Thoracic aorta (tissue), 2 donors: ENCODE data around the gene CPA1. TPM values are rescaled to one million over a fixed set of nuclear protein-coding genes. Genes with fewer than 3 reads are reported as not detected.

Experiments
- ATAC-seq: fragments of 150-250 bp; one replicate; pipeline ENCODE4 v1.8.0; 2017; ENCODE audit warnings: low read depth; ENCODE audit not compliant: insufficient number of reproducible peaks, low FRiP score
- DNase-seq: peaks from one replicate; pipeline ENCODE4 v3.0.0-alpha.2; 2020; ENCODE audit warnings: low spot score
- H3K27ac ChIP-seq, 2 donors: fragments of 200-600 bp; sonication (generic); 1 replicate in 1 of 2; 2 replicates in 1 of 2; pipeline ENCODE4 v1.5.1; 2016; ENCODE audit warnings: mild to moderate bottlenecking in 2 of 2, moderate library complexity in 2 of 2
- H3K27me3 ChIP-seq: fragments of 200-600 bp; sonication (generic); replicated peaks from 2 replicates; pipeline ENCODE4 v1.6.0; 2016; ENCODE audit warnings: mild to moderate bottlenecking; ENCODE audit not compliant: insufficient read depth
- H3K36me3 ChIP-seq: fragments of 200-600 bp; sonication (generic); one replicate; pipeline ENCODE4 v1.5.1; 2016
- H3K4me1 ChIP-seq, 2 donors: fragments of 200-600 bp; sonication (generic); 1 replicate in 1 of 2; 2 replicates in 1 of 2; pipeline versions ENCODE4 v1.5.1 to v1.6.0; 2016; ENCODE audit warnings: low read depth in 2 of 2, mild to moderate bottlenecking in 1 of 2; ENCODE audit not compliant: control insufficient read depth in 1 of 2
- H3K4me3 ChIP-seq: fragments of 200-600 bp; sonication (generic); 2 replicates; pipeline ENCODE4 v1.5.1; 2016; ENCODE audit warnings: mild to moderate bottlenecking
- H3K9me3 ChIP-seq: fragments of 200-600 bp; sonication (generic); 2 replicates; pipeline ENCODE4 v1.5.1; 2016
- total RNA-seq, 2 donors: library from RNA; depleted of rRNA; stranded (reverse); fragments of >200 nt; gene quantifications; one replicate each; pipeline versions ENCODE4 v1.1.0 to v1.2.3, GENCODE V29; 2016
- TF ChIP-seq, protein P1 (sequence below): fragments of 200-600 bp; sonication (generic); IDR thresholded peaks from one replicate; pipeline ENCODE4 v1.5.1; 2019; ENCODE audit warnings: antibody characterized with exemption

CPA1 gene
- total RNA-seq, 2 donors from 2014 or later, result 1.8 to 4.1 TPM

DNA sequence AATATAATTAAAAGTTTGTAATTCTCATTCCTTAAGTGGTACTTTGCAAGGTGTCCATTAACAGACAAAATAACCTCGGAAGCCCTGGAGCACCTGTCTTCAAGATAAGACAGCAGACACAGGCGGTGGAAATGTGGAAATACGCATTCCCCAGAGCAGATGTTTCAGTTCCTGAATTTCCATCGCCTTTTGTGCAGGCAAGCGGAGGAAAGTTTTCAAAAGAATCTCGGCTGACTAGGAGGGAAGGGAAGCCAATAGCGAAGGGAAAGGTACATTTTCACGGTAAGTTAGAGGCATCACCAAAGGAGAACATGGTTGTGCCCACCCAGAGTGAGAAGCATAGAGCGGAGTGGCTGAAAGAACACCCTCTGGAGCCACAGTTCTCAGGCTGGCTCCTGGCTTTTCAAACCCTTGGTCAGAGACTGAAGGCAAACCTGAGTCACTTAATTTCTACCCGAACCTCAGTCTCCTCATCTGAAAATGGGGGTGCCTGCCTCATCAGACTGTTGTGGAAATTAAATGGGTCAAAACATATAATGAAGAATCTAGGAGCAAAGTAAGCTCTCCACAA lies 13.6 kb downstream of the CPA1 start:
- no peak overlapping the region for H3K27ac ChIP-seq
- TF ChIP-seq, protein P1, sequence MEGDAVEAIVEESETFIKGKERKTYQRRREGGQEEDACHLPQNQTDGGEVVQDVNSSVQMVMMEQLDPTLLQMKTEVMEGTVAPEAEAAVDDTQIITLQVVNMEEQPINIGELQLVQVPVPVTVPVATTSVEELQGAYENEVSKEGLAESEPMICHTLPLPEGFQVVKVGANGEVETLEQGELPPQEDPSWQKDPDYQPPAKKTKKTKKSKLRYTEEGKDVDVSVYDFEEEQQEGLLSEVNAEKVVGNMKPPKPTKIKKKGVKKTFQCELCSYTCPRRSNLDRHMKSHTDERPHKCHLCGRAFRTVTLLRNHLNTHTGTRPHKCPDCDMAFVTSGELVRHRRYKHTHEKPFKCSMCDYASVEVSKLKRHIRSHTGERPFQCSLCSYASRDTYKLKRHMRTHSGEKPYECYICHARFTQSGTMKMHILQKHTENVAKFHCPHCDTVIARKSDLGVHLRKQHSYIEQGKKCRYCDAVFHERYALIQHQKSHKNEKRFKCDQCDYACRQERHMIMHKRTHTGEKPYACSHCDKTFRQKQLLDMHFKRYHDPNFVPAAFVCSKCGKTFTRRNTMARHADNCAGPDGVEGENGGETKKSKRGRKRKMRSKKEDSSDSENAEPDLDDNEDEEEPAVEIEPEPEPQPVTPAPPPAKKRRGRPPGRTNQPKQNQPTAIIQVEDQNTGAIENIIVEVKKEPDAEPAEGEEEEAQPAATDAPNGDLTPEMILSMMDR, result no peak
- no peak overlapping the region for H3K4me3 ChIP-seq
- ATAC-seq, result no peak
- no peak for DNase-seq
- H3K27me3 ChIP-seq, result no peaks in the 10 kb centered on the region
- H3K36me3 ChIP-seq, result no peaks in the 10 kb centered on the region
- H3K9me3 ChIP-seq, result no peaks in the 10 kb centered on the region
- H3K4me1 ChIP-seq, result peaks cover 6 to 45% of the 10 kb centered on the region in 2 donors

DNA sequence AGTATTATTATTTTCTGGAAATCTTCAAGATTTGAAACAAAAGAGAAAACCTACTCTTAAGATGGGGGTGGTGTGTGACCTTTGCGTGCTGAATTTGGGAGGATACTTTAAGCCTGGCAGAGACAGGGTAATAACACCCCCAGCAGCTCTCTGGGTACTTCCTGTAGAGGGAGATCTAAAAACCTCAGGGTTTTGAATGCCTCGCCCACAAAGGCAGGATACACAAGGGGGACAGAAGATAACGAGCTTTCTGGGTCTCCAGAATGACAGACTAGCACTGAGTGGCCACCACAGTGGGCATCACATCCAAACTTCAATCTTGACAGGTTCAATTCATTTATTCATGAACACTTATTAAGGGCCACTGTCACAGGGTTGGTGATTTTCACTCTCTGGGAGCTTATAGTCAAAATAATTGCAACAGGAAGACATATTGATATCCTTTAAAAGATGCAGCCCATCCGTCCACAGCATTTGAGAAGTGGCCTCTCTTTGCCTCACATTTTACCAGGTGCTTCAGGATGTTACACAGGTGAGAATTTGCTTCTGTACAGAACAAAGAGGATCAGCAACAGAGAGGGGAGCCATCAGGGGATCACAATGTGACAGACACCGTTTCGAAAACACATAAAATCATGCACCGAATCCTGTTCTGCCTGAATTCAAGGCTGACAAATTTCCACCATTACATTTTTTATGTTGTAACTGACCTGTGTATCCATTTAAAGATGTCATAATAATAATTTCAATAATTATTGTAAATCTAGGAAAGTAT lies 14.3 kb downstream of the CPA1 start:
- no peak for DNase-seq
- Histone ChIP-seq H3K4me1 (peaks cover 8 to 51% of the 10 kb centered on the region in 2 donors), H3K27ac (peak overlapping the region in 1 of 2 donors; percentile 59), H3K4me3 (no peak overlapping the region), H3K9me3 (no peaks in the 10 kb centered on the region), H3K27me3 (no peaks in the 10 kb centered on the region), H3K36me3 (no peaks in the 10 kb centered on the region)
- TF ChIP-seq, protein P1, result no peak
- no peak for ATAC-seq

- TF ChIP-seq, protein P1, result no peak
- Histone ChIP-seq H3K27ac (peak overlapping the region in 1 of 2 donors; percentile 59), H3K36me3 (no peaks in the 10 kb centered on the region), H3K27me3 (no peaks in the 10 kb centered on the region), H3K9me3 (no peaks in the 10 kb centered on the region), H3K4me1 (peaks cover 8 to 59% of the 10 kb centered on the region in 2 donors), H3K4me3 (peak overlapping the region; percentile 60)
- ATAC-seq, result no peak
- no peak for DNase-seq
Measured at GRCh38 chr7:130395421-130395820, 15.1 kb downstream of the CPA1 start.

DNA sequence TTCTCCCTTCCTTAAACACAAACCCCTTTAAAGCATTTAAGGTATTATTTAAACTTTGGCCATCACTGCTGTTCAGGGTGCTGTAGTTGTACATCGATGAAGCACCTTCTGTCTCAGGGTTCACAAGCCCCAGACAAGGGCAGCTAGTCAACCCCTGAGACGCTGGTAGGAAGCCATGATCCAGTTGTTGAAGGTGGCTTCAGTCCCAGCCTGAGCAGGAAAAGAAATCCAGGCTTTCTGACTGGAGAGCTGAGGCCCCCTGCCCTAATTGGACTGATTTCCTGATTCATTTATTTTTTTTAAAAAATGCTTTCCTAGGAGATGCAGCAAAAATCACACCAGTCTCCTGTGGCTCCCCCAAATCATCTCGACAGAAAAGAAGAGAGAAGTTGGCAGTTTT lies 15.8 kb downstream of the CPA1 start:
- peaks cover 8 to 63% of the 10 kb centered on the region in 2 donors for H3K4me1 ChIP-seq
- H3K4me3 ChIP-seq, result peak overlapping the region; percentile 60
- no peaks in the 10 kb centered on the region for H3K9me3 ChIP-seq
- no peak for ATAC-seq
- no peak for DNase-seq
- TF ChIP-seq, protein P1, result no peak
- H3K36me3 ChIP-seq, result no peaks in the 10 kb centered on the region
- H3K27me3 ChIP-seq, result no peaks in the 10 kb centered on the region
- peak overlapping the region; percentile 58 to 59 for H3K27ac ChIP-seq

GRCh38 chr7:130397051-130397757 lies 16.9 kb downstream of the CPA1 start:
- TF ChIP-seq, protein P1, result no peak
- Histone ChIP-seq H3K4me3 (peak overlapping the region; percentile 60), H3K4me1 (peaks cover 8 to 57% of the 10 kb centered on the region in 2 donors), H3K36me3 (no peaks in the 10 kb centered on the region), H3K27ac (peak overlapping the region in 1 of 2 donors; percentile 59), H3K9me3 (no peaks in the 10 kb centered on the region), H3K27me3 (no peaks in the 10 kb centered on the region)
- no peak for ATAC-seq
- DNase-seq, result no peak
